ENCODE measurements around the gene PZP. TPM values are rescaled to one million over a fixed set of nuclear protein-coding genes. Genes with fewer than 3 reads are reported as not detected.

The PZP gene
- total and polyA plus RNA-seq, 2 of the 13 experiments (the other 11 are each of a cell fraction or from before 2014, with no cell fraction given): 0.07 to 0.89 TPM

- TF ChIP-seq AFF4 (CRISPR knock-in tag; IDR thresholded peaks at IDR 0.05) (peak; percentile 88), AGO2 (optimal IDR thresholded peaks at IDR 0.05; ENCODE audit: low read depth, low read length) (peak; percentile 97), ARNT (IDR thresholded peaks at IDR 0.05) (no peak), MBD4 (IDR thresholded peaks at IDR 0.05; ENCODE audit: borderline replicate concordance, low read length) (0 out of 2 replicates have a peak, but pooled peaks have one; percentile 10), POLR2AphosphoS5 (IDR thresholded peaks at IDR 0.05; ENCODE audit: low read depth, low read length) (peak; percentile 54; the same call in 1 of the 2 replicates)
These were observed 104.9 kb downstream of the PZP start (continued) for GRCh38 chr12:9103050-9103849.

DNA sequence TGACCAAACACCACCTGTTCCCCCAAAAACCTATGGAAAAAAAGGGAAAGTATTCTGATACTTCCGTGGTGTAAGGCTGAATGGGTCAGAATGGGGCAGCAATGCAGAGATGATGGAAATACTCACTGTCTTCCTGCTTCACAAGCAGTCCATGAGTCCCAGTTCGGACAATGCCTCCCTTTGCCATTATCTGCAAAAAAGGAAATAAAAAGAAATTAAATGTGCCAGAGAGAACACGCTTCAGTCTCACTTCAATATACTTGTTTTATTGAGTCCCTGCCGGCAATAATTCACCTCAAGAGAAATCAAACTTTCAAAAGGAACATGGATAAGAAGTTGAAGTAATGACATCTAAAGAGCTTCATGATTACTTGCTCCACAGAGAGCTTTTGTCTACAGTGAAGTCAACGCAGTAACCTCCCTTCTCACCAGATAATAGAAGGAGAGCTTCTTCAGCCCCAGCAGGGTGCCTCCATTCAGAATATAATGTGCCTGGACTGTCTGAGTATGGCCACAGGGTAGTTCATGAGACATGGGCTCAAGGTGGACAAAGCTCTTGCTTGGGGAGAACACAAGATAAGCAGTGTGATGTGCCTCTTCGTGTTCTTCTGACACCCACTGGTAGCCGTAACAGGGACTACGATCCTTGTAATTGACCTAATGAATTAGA is 107.0 kb downstream of the PZP start:
- Histone ChIP-seq H3K4me2 (ENCODE audit: low read depth, low read length) (no peak overlapping the region), H2AFZ (ENCODE audit: low read length) (no peak overlapping the region), H3K9me3 (ENCODE audit: low read length) (no peaks in the 10 kb centered on the region), H3K27me3 (ENCODE audit: control insufficient read depth in 1 of 2, insufficient read depth in 2 of 2, low read length in 2 of 2) (no peaks in the 10 kb centered on the region), H3K36me3 (replicated peaks in 1 of 2; ENCODE audit: control insufficient read depth in 1 of 2, insufficient read depth in 2 of 2, low read length in 2 of 2) (peaks cover 15 to 75% of the 10 kb centered on the region in 2 experiments), H4K20me1 (ENCODE audit: insufficient read depth, low read length) (peaks cover 34% of the 10 kb centered on the region), H3K27ac (ENCODE audit: extremely low read length, insufficient read depth, low read length) (no peak overlapping the region), H3K4me1 (ENCODE audit: insufficient read depth, low read length) (peaks cover 19% of the 10 kb centered on the region; the same call in 1 of the 2 replicates), H3K9ac (ENCODE audit: insufficient read depth, low read depth, low read length) (no peak overlapping the region), H3K4me3 (replicated peaks in 1 of 3; ENCODE audit: insufficient read depth in 1 of 3, low read depth in 2 of 3, low read length in 3 of 3) (no peak overlapping the region), H3K79me2 (ENCODE audit: insufficient read depth, low read length) (no peaks in the 10 kb centered on the region)
- no peak for FAIRE-seq
- in situ Hi-C loops (cut with HindIII; ENCODE audit: extremely low pct_ligation_motif_present, low pct_unique_long_range_greater_than_20kb) (no loop called here), intact Hi-C loops (cut with micrococcal nuclease; ENCODE audit: unreplicated experiment) (no loop called here)
- peak; percentile 37 for ATAC-seq
- CTCF ChIA-PET (ENCODE audit: low intra/inter-chr PET ratio, low total read pairs): no interaction called here
- no peak for DNase-seq (ENCODE audit: low spot score)
- TF ChIP-seq PAF1 (CRISPR knock-in tag; IDR thresholded peaks at IDR 0.05) (peak; percentile 59), POLR2A (IDR thresholded peaks at IDR 0.05; ENCODE audit: insufficient read depth in 1 of 2, low read depth in 2 of 2, low read length in 2 of 2) (peak; percentile 26 to 53; a peak in 2 of 4 replicates), POLR2AphosphoS5 (IDR thresholded peaks at IDR 0.05; ENCODE audit: low read depth, low read length) (0 out of 2 replicates have a peak, but pooled peaks have one; percentile 6), PHF5A (CRISPR knock-in tag; IDR thresholded peaks at IDR 0.05; ENCODE audit: low read depth, unreplicated experiment) (peak; percentile 33), RBFOX2 (IDR thresholded peaks at IDR 0.05; ENCODE audit: low read depth, low read length) (peak; percentile 72), ZFP82 (CRISPR knock-in tag; IDR thresholded peaks at IDR 0.05; ENCODE audit: borderline replicate concordance) (no peak), POLR2G (IDR thresholded peaks at IDR 0.05; ENCODE audit: low read depth, low read length) (peak; percentile 66), ATF7-NPFF (CRISPR knock-in tag; IDR thresholded peaks at IDR 0.05; ENCODE audit: low read depth) (0 out of 2 replicates have a peak, but pooled peaks have one; percentile 45), AGO2 (optimal IDR thresholded peaks at IDR 0.05; ENCODE audit: low read depth, low read length) (peak; percentile 75), U2AF1 (optimal IDR thresholded peaks at IDR 0.05; ENCODE audit: low read depth, low read length) (peak; percentile 77), SSRP1 (CRISPR knock-in tag; IDR thresholded peaks at IDR 0.05) (peak; percentile 99), MIXL1 (CRISPR knock-in tag; IDR thresholded peaks at IDR 0.05) (peak; percentile 12; the same call in 1 of the 2 replicates), SETDB1 (CRISPR knock-in tag; IDR thresholded peaks at IDR 0.05; ENCODE audit: borderline replicate concordance) (no peak), ZNF790 (CRISPR knock-in tag; IDR thresholded peaks at IDR 0.05; ENCODE audit: borderline replicate concordance) (no peak), RBM22 (optimal IDR thresholded peaks at IDR 0.05; ENCODE audit: low read length) (peak; percentile 84)
- WGBS (ENCODE audit: low lambda C conversion rate): 80% methylated on average over 8 of the region's 8 CpGs
- BruUV-seq (replicated peaks): no TSS peak
- POLR2A ChIA-PET: interaction anchor here (0.7 to 3.0 kb wide), 8 partner anchors 12 to 37 kb away, joined by 3 to 14 read pairs (median 6); partner anchors contain the start of gene A2M
